Raji (cell line): ENCODE results near the gene CFAP74.
A peak's percentile ranks its signal among the peaks of the same experiment; 100 is the strongest.

Experiments
- POLR2A ChIP-seq: IDR thresholded peaks from 2 replicates; pipeline ENCODE4 v1.6.1; 2011; ENCODE audit warnings: low read depth, low read length, control low read depth; ENCODE audit not compliant: insufficient read depth

Gene CFAP74

DNA sequence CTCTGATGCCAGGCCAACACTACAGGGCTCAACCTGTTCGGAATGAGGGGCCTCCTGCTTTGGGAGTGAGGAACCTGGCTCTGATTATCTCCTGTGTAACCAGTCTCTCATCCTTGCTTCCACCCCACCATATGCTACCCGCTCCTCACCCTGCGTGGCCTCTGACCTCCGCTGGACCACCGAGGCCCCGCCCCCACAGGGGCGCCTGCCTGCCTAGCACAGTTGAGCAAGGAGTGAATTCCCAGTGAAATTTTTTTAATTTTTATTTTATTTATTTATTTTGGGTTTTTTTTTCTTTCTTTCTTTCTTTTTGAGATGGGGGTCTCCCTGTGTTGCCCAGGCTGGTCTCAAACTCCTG is 110.8 kb downstream of the CFAP74 start:
- no peak for TF ChIP-seq POLR2A

DNA sequence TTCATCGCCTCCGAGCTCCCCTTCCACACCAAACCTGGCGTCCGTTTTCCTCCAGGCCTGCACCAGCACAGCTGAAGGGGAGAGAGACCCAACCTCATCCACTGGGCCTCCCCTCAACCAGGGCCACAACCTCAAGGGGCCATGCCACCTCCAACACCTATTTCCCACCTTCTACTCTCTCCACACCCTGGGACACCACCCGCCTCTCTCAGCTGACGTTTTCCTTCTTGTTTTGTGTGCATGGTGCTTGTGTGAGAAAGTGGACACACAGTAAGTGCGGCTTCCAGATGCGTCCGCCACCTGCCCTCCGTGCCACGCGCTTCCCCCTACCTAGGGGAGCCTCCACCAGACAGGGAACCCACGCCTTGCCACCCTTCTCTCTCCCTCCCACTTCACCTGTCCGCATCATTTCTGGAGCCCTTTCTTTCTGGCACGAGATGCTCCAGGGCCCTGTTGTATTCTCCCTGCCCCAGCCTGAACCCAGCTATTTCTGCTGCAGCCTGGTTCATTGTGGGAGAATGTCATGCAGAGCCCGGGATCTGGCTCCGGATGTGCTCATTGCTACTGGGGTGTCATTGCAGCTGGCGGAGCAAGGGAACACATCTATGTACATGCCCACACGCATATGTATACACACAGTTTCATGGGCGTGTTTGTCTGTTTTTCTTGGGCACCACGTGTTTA is 111.4 kb downstream of the CFAP74 start:
- no peak for TF ChIP-seq POLR2A

DNA sequence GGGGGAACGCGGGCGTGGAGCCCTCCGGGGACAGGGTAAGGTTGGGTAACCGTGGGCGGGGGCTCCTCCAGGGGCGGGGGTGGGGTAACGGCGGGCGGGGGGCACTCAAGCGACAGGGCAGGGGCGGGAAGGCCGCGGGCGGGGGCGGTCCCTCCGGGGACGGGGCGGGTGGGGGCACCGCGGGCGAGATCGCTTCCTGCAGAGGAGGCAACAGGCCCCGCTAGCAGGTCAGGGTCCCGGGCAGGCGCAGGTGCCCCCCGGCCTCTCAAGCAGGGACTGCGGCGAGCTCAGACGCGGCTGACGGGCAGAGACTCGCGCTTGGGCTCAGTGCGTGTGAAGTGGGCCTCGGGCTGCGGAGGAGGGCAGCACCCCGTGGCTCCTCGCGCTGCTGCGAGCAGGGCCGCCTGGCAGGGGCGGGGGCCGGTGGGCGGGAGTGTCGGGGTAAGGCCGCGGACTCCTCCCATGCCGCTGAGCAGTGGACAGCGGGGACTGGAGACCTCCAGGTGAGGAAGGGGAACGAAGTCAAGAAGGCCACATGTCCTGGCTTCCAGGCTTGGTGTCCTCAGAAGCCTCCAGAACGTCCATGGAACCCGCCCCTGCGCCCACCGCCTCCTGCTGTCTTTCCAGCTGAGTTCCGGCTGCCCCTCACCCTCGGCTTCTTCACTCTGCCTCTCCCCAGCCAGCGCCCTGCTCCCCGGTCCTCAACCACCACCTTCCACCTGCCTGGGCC is 112.1 kb downstream of the CFAP74 start:
- peak; percentile 39 for TF ChIP-seq POLR2A

DNA sequence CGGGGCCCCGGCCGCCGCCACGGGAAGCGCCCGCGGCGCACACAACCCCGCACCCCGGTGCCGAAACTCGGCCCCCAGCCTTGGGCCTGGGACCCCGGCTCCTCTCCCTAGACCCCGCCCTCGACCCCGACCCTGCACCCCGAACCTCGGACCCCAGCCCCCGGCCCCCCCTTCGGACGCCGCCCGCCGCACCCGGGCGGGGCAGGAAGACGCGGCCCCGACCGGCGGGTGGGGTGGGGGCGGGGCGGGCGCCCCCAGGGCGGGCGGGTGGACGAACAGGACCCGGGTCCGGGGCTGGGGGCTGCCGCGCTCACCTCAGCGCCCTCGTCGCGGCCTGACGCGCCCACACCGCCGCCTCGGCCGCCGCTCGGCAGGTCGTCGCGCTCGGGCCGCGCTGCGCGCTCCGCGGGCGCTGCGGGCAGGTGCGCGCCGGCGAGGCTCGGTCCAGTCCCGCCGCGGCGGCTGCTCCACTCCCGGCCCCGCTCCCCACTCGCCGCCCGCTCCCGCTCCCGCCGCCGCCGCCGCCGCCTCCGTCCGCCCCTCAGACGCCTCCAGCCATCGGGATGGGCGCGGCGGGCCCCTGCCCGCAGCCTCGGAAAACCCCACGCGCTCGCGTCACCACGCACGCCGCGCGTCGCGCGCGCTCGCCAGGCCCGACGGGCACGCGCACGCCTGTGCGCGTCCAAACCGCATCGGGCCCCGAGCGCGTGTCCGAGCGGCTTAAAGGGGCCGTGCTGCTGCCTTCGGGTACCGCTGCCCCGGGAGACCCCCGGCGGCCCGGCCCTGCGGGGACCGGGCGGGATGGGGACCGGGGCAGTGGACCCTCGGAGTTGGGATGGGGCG is 112.9 kb downstream of the CFAP74 start, which contains the start of gene GNB1:
Gene GNB1, minus strand, starts transcription at position 582 of the 843 bp plus-strand sequence. CDS start 65,634 bp downstream, outside the sequence.
- TF ChIP-seq POLR2A, result peak; percentile 71

DNA sequence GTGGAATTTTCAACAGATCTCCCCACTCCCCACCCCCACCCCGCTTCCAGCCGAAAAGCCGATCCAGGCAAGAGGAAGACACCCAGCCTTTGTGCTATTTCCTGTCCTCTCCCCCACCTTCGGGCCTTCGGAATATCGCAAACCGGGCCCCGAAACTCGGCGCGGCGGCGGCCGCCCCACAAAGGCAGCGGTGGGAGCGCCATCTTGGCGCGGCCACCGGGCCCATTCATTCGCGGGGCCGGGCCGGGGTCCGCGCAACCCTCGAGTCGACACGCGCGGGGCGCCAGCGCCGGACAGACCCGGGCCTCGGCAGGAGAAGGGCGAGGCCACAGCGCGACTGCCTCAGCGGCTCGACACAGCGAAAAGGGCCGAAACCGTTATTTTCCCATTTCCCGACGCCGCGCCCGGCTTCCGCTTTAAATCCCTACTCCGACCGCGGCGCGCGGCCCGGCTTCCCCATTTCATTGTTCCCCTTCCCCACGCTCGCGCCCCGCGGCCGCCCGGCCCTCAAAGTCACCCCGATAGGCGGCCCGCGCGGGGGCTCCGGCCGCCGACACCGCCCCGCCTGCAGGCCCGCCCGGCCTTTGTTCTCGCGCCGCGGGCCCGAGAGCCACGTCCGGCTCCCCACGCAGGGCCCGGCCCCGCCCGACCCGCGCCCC is 113.6 kb downstream of the CFAP74 start:
- peak; percentile 39; the same call in 1 of the 2 replicates for TF ChIP-seq POLR2A

DNA sequence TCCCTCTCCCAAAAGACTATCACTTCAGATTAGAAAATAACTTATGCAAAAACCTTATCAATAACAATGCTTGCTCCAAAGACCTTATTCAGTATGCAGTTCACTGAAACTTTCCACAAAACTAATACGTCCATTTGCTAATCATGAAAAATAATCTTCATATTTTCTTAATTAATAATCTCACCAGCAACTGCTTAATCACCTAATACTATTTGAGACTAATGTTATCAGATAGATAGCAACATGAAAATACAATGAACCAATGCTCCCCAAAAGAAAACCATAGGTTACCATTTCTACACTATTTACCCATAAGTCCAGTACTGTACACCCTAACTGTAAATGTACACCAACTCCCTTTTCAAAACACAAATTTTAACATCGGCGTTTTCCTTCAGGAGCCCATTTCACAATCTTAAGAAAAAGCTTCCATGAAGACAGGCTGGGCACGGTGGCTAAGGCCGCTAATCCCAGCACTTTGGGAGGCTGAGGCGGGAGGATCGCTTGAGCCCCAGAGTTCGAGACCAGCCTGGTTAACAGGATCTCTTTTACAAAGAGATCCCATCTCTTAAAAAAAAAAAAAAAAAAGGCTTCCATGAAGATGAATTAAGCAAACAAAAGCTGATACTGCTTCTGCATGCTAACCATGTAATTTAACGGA is 114.4 kb downstream of the CFAP74 start:
- TF ChIP-seq POLR2A, result no peak

DNA sequence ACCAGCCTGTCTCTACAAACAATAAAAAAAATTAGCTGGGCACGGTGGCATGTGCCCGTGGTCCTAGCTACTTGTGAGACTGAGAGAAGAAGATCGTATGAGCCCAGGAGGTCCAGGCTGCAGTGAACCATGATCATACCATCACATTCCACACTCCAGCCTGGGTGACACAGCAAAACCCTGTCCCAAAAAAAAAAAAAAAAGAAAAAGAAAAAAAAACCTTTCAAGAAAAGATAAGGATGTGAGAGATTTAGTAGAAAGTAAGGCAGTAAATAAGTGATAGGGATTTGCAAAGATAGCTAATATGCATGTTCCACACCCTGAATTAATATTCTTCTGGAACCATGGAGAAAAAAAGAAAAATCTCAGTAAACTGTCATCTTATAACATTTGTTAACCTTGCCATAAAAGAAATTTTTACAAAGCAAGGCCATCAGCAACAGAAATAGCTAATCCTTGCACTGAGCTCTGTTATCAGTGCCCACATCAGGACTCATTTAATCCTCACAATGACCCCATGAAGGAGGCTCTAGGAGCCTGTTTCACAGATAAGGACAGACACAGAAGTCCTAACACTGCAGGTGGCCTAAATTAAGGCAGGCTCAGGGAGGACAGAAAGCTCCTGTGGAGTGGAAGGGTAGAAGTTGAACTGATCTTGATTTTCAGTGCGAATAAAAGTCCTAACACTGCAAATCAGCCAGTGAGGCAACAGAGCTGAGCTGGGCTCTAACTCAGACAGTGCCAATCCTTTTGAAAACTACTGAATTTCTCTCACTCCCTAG is 120.3 kb downstream of the CFAP74 start:
- TF ChIP-seq POLR2A, result no peak

DNA sequence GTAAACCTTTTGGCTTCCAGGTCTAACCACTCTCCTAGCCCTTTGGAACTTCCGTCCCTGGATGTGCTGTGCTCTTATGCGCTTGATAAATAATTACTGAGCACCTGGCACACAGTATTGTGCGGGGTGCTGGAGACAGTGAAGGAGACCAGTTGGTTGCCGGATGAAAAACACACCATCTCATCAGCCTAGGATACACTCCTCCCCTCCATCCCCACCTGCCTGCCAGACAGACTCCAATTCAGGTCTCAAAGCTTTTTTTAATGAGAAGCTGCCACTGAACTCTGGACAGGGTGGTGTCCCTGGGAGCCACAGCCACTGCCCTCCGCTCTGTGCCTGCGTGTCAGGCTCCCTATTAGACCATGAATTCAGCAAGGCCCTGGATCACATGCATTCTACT is 121.9 kb downstream of the CFAP74 start:
- no peak for TF ChIP-seq POLR2A

DNA sequence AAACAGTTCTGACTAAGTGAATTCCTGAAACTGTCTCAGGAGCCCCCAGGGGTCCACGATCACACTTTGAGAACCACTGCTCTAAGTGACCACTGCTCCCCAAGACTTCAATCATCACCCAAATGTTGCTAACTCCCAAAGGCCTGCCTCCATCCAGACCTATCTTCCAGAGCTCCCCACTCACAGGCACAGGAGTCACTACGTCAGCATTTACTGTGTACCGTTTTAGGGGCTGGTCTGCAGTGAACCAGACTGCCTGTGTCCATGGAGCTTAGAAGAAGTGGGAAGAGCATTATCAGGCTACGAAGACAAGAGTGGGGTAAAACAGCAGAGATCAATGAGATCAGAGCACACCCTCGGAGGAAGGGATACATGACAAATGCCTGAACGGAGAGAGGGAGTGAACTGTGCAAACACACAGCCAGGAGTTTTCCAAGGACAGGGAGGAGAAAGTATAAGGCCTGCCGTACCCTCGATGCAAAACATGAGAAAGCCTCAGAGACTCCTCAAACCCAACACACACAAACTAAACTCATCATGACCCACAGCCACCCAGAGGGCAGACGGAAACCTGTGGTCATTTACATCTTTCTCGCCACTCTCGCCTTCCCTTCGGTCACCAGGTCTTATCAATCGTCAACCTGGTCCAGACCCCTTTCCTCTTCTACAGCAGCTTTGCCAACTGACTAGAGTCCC is 122.8 kb downstream of the CFAP74 start:
- TF ChIP-seq POLR2A, result no peak

DNA sequence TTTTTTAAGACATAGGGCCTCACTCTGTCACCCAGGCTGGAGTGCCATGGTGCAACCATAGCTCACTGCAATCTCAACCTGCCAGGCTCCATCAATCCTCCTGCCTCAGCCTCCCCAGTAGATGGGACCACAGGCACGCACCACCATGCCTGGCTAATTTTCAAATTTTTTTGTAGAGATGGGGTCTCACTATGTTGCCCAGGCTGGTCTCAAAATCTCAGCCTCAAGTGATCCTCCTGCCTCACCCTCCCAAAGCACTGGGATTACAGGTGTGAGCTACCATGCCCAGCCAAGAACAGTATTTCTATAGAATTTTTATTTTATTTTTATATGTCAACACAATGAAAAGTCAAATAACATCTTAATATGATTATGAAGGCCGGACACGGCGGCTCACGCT is 123.6 kb downstream of the CFAP74 start:
- TF ChIP-seq POLR2A, result no peak

DNA sequence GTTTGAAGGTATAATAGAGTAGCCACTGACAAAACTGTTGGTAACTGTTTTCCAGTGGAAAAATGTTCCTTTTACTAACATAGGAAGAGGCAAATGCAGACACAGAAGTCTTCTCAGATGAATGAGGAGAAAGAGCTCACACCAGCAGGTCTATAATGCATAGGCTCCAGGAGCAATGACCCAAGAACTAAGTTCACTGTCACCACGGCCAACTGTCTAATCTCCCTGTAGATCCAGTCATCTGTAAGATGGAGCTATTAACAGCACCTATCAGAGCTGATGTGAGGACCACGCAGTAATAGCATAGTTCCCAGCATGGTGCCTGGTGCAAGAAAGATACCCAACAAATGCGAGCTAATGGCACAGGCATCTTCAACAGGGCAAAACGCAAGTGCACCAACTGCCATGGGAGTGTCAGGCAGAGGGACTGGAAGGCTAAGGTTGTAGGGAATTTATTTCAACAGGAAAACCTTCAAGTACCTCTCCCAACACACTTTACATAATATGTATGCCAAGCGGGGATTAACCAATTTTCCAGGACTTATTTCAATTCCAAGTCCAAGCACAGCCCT is 125.6 kb downstream of the CFAP74 start:
- no peak for TF ChIP-seq POLR2A

DNA sequence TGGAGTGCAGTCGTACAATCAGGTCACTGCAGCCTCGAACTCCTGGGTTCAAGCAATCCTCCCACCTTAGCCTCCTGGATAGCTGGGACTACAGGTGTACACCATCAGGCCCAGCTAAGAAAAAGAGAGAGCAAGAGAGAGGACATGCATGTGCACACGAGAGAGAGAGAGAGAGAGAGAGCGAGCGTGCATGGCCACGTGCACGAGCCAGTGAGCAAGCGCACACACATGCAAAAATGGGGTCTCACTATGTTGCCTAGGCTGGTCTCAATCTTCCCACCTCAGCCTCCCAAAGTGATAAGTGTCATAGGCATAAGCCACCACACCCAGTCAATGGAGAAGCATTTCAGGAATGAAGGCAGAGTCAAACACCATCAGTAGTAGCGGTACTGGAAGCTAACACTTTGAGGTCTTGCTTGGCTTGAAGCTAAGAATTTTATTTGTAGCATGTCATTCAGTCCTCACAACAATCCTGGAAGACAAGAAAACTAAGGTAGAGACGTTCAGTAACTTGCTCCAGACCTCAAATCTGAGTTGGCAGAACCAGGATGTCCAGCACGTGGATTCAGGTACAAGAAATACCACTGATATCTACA is 127.2 kb downstream of the CFAP74 start:
- TF ChIP-seq POLR2A, result no peak

DNA sequence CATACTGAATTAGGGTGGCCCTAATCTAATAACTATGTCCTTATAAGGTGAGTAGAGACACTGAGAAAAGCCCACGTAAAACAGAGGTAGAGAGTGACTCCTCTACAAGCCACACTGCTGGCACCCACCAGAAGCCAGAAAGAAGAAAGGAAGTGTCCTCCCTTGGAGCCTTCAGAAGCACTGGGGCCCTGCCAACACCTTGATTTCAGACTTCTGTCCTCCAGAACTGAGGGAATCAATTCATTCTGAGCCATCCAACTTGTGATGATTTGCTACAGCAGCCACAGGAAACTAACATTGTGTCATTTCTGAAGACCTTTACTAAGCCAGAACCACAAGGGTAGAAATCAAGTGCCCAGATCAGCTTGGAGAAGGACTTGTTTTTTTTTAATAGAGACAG is 127.7 kb downstream of the CFAP74 start:
- no peak for TF ChIP-seq POLR2A
